ENCODE measurements around the gene SLX9. TPM values are rescaled to one million over a fixed set of nuclear protein-coding genes. Genes with fewer than 3 reads are reported as not detected.

SLX9 gene
- total RNA-seq, 2 donors from 2014 or later = 21.4 to 24.8 TPM

- Histone ChIP-seq H3K27me3 (replicated peaks; ENCODE audit: insufficient read depth) (peaks cover 3% of the 10 kb centered on the region), H3K27ac (no peak overlapping the region), H3K36me3 (no peaks in the 10 kb centered on the region), H3K9me3 (no peaks in the 10 kb centered on the region), H3K4me3 (no peak overlapping the region), H3K4me1 (replicated peaks) (no peaks in the 10 kb centered on the region)
- TF ChIP-seq CTCF (IDR thresholded peaks at IDR 0.05) = no peak
- no peak for TF ChIP-seq POLR2AphosphoS5 (IDR thresholded peaks at IDR 0.05)
- no peak for TF ChIP-seq POLR2A (IDR thresholded peaks at IDR 0.05)
- WGBS = 76% methylated on average over 5 of the region's 5 CpGs
- intact Hi-C loops (cut with DNase I) = no loop called here
- DNase-seq (ENCODE audit: low spot score) = no peak
Observed at GRCh38 chr21:45009616-45010015, 69.8 kb downstream of the SLX9 start.

- TF ChIP-seq POLR2AphosphoS5 (IDR thresholded peaks at IDR 0.05) (no peak), CTCF (IDR thresholded peaks at IDR 0.05) (no peak), POLR2A (IDR thresholded peaks at IDR 0.05) (no peak)
- no peaks in the 10 kb centered on the region for H3K4me1 ChIP-seq (replicated peaks)
- peaks cover 3% of the 10 kb centered on the region for H3K27me3 ChIP-seq (replicated peaks; ENCODE audit: insufficient read depth)
- WGBS = 56% methylated on average over 3 of the region's 3 CpGs
- no peak overlapping the region for H3K4me3 ChIP-seq
- H3K36me3 ChIP-seq = no peaks in the 10 kb centered on the region
- DNase-seq (ENCODE audit: low spot score) = no peak
- no peaks in the 10 kb centered on the region for H3K9me3 ChIP-seq
- intact Hi-C loops (cut with DNase I) = no loop called here
- H3K27ac ChIP-seq = no peak overlapping the region
Observed at GRCh38 chr21:45010096-45010495, 70.3 kb downstream of the SLX9 start.

GRCh38 chr21:45010860-45011259 is 71.0 kb downstream of the SLX9 start:
- Histone ChIP-seq H3K4me3 (no peak overlapping the region), H3K9me3 (no peaks in the 10 kb centered on the region), H3K4me1 (replicated peaks) (no peaks in the 10 kb centered on the region), H3K27ac (no peak overlapping the region), H3K27me3 (replicated peaks; ENCODE audit: insufficient read depth) (peaks cover 3% of the 10 kb centered on the region), H3K36me3 (no peaks in the 10 kb centered on the region)
- intact Hi-C loops (cut with DNase I) = no loop called here
- WGBS = 96% methylated on average over 12 of the region's 12 CpGs
- TF ChIP-seq POLR2A (IDR thresholded peaks at IDR 0.05) (no peak), POLR2AphosphoS5 (IDR thresholded peaks at IDR 0.05) (no peak), CTCF (IDR thresholded peaks at IDR 0.05) (no peak)
- DNase-seq (ENCODE audit: low spot score) = no peak

- WGBS = 94% methylated on average over 18 of the region's 18 CpGs
- no peak for DNase-seq (ENCODE audit: low spot score)
- Histone ChIP-seq H3K27me3 (replicated peaks; ENCODE audit: insufficient read depth) (peaks cover 3% of the 10 kb centered on the region), H3K9me3 (no peaks in the 10 kb centered on the region), H3K36me3 (no peaks in the 10 kb centered on the region), H3K4me3 (no peak overlapping the region), H3K27ac (no peak overlapping the region), H3K4me1 (replicated peaks) (no peaks in the 10 kb centered on the region)
- intact Hi-C loops (cut with DNase I) = no loop called here
- TF ChIP-seq POLR2AphosphoS5 (IDR thresholded peaks at IDR 0.05) (no peak), POLR2A (IDR thresholded peaks at IDR 0.05) (no peak), CTCF (IDR thresholded peaks at IDR 0.05) (no peak)
Observed at GRCh38 chr21:45011426-45011825, 71.6 kb downstream of the SLX9 start.

GRCh38 chr21:45011911-45012661 is 72.3 kb downstream of the SLX9 start:
- no peak overlapping the region for H3K4me3 ChIP-seq

More at GRCh38 chr21:45011911-45012661, 72.3 kb downstream of the SLX9 start:
- Histone ChIP-seq H3K27me3 (replicated peaks; ENCODE audit: insufficient read depth) (no peaks in the 10 kb centered on the region), H3K36me3 (no peaks in the 10 kb centered on the region), H3K27ac (no peak overlapping the region), H3K4me1 (replicated peaks) (no peaks in the 10 kb centered on the region), H3K9me3 (no peaks in the 10 kb centered on the region)
- WGBS = 49% methylated on average over 17 of the region's 30 CpGs
- intact Hi-C loops (cut with DNase I) = no loop called here
- no peak for TF ChIP-seq POLR2A (IDR thresholded peaks at IDR 0.05)
- TF ChIP-seq POLR2AphosphoS5 (IDR thresholded peaks at IDR 0.05) = no peak
- no peak for TF ChIP-seq CTCF (IDR thresholded peaks at IDR 0.05)
- DNase-seq (ENCODE audit: low spot score) = no peak
